Stimulated activated CD4-positive, alpha-beta T cell treated with anti-CD3 and anti-CD28 coated beads, Interleukin-1b, Interleukin-23, amount 100 ng/mL, for 1 hour (primary cell): ENCODE results near the gene RPS6KA5.
"Not testable (repeated sequence)": the region's sequence is repeated elsewhere in the genome, so short reads cannot be mapped to it uniquely, and the experiment has no call there.

Experiments used
- DNase-seq, 2 donors: peaks; one replicate each; pipeline ENCODE4 v3.0.0-alpha.2; 2020; ENCODE audit warnings: low read depth in 2 of 2

Gene RPS6KA5

GRCh38 chr14:90874599-90874998, 185.8 kb downstream of the RPS6KA5 start:
- no peak for DNase-seq

DNA sequence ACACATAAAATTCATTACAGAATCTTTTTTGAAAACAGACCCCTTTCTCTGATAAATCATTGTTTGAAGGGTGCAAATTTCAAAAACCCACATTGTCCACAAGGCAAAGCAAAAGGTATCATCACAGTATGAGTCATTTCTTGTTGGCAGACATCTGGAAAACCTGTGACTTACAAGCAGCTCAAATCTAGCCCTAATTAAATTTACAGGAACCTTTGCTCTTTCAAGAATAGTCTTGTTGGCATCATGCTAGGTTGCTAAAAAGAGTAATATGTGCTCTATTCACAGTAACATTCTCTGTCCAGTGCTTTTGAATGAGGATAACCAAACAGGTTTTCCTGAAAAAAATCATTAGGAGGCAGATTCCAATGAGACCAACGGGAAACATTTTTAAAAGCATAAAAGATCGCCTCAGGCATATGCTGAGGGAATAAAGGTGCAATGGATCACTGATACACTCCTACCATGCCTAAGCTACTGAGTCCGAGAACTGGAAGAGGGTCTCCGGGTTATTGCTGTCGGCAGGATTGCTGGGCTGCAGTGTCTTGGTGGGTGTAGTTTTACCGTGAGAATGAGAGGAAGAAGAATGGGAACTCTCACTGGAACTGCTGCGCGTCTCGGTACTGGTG, 188.7 kb downstream of the RPS6KA5 start:
- no peak for DNase-seq

GRCh38 chr14:90870950-90871604, 189.4 kb downstream of the RPS6KA5 start:
- no peak for DNase-seq

GRCh38 chr14:90867501-90867900, 192.9 kb downstream of the RPS6KA5 start:
- DNase-seq: no peak

DNA sequence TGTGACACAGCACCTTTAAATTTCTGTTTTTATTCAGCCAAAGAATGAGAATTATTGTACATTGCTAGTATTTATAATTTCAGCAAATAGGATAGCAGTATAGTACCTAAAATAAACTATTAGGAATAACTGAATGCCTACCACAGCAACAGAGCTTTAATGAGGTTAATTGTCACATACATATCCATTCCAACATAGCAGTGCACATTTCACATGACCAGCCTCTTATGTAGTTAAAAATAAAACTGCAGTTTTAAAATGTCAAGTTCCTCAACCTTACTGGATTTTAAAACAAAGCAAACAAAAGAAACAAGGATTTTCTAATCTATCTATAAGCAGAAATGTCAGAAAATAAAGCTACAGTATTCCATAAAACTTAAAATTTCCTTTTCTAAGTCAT, 193.6 kb downstream of the RPS6KA5 start:
- no peak for DNase-seq

GRCh38 chr14:90864741-90865140, 195.7 kb downstream of the RPS6KA5 start:
- DNase-seq: no peak

DNA sequence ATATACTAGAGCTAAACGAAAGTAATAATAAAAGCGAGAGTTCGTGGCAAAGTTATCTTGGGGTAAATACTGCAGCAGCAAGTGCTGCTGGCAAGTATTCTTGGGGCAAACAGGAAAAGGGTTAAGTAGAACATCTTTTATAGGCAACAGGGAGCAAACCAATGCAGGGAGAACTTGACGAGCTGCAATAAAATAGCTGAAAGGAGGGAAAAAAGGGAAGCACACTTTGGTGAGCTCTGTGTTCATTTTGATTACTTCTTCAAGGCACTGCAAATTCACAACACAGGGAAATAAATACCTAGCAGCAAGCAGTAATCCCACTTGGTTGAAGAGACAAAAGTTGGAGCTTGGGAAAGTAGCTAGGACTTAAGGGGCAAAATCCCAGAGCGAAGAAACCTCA, 201.9 kb downstream of the RPS6KA5 start:
- DNase-seq: no peak

- DNase-seq: no peak
Measured at GRCh38 chr14:90857866-90858265, 202.6 kb downstream of the RPS6KA5 start.

DNA sequence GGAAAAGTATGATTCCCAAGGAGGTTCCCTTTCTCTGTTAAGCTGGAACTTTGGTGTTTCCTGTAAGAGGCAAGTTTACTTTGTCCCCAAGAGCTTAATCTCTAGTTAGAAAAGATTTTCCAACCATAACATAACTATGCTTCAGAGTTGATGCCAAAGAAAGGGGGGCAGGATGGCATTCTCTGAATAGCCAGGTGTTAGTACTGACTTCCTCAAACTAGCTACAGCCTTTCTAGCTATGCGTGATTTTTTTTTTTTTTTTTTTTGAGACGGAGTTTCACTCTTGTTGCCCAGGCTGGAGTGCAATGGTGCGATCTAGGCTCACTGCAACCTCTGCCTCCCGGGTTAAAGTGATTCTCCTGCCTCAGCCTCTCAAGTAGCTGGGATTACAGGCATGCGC, 204.3 kb downstream of the RPS6KA5 start:
- not testable (repeated sequence) for DNase-seq

DNA sequence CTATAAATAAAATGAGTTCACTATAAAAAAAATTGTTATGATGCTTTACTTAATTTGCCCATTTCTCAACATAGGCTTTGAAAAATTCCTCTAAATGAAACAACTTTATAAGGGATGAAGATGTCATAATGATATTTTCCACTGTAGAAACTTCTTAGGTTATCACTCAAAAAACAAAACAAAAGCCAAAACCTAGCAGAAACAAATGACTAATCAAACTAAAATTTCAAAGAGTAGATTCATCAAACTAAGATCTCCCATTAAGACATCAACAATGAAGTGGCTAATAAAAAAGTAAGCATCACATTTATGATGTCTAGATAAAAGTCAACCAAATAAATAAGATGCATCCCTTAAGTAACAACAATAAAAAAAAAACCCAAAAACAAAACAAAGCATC, 207.3 kb downstream of the RPS6KA5 start:
- no peak for DNase-seq

- DNase-seq: no peak
Measured at GRCh38 chr14:90851327-90852036, 209.0 kb downstream of the RPS6KA5 start.

- no peak for DNase-seq
Measured at GRCh38 chr14:90850487-90850886, 210.0 kb downstream of the RPS6KA5 start.

DNA sequence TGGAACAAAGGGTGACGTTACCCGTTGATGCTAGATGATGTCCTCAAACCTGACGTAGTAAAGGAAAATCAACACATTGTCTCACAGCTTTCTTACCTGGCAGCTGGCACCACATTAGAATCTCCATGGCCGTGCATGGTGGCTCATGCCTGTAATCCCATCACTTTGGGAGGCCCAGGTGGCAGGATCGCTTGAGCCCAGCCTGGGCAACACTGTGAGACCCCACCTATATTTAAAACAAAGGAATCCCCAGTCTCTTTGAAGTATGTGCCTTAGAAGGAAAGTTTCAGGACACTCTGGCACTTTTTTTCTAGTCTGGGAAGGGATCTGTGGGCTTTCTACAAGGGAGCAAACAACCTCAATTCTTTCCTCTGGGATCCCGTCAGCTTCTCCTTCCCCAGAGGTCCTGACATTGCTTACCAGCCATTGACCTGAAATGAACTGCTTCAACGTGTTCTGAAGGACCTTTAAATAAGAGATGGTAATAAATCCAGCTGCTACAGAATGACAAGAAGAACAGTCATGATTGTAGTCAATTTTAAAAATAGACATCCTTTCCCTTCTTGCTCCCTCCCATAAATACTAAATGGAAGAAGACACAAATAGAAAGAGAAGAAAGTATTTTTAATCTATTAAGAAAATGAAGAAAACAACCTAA, 210.5 kb downstream of the RPS6KA5 start:
- DNase-seq: no peak

GRCh38 chr14:90848944-90849731, 211.3 kb downstream of the RPS6KA5 start:
- DNase-seq: no peak

- no peak for DNase-seq
Measured at GRCh38 chr14:90846511-90846910, 213.9 kb downstream of the RPS6KA5 start.

GRCh38 chr14:90844321-90844720, 216.1 kb downstream of the RPS6KA5 start:
- no peak for DNase-seq

- no peak for DNase-seq
Measured at GRCh38 chr14:90842726-90843125, 217.7 kb downstream of the RPS6KA5 start.

DNA sequence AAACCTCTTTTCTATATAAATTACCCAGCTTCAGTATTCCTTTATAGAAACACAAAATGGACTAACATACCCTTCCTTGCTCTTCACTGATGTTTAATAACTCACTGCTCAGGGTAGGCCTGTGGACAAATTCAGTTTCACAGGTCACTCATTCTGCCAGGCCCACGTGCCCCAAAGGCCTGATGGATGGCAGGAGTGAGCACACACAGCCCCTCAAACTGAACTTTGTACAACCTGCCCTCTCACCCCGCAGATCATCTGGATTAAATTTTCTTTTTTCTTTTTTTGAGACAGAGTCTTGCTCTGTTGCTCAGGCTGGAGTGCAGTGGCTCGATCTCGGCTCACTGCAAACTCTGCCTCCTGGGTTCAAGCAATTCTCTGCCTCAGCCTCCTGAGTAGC, 219.8 kb downstream of the RPS6KA5 start:
- DNase-seq: not testable (repeated sequence)

- no peak for DNase-seq
Measured at GRCh38 chr14:90839889-90840266, 220.6 kb downstream of the RPS6KA5 start.

- no peak for DNase-seq
Measured at GRCh38 chr14:90839024-90839888, 221.2 kb downstream of the RPS6KA5 start.

DNA sequence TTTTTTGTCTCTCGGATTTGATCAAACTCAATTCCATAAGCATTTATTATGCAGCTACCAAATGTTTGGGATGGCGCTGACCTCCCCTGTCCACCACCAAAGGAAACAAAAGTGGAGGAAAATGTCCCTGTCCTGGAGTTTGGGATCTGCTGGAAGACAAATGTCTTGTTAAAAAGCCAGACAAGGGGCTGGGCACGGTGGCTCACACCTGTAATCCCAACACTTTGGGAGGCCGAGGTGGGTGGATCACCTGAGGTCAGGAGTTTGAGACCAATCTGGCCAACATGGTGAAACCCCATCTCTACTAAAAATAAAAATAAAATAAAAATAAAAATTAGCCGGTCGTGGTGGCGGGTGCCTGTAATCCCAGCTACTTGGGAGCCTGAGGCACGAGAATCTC, 221.9 kb downstream of the RPS6KA5 start:
- not testable (repeated sequence) for DNase-seq
